ENCODE results near the gene NOTO.

The NOTO gene

GRCh38 chr2:73214120-73215035 is 12.0 kb downstream of the NOTO start, which contains the start of gene SMYD5:
TSS of gene SMYD5 (plus strand) at chr2:73214245. CDS start at chr2:73214267, 22 bp downstream.
- DNase-seq (ENCODE audit: low read depth), result no peak
- peak within 1 kb of the TSS; percentile 83 for H3K4me3 ChIP-seq (ENCODE audit: low read depth, low read length)
- TF ChIP-seq, protein P1, sequence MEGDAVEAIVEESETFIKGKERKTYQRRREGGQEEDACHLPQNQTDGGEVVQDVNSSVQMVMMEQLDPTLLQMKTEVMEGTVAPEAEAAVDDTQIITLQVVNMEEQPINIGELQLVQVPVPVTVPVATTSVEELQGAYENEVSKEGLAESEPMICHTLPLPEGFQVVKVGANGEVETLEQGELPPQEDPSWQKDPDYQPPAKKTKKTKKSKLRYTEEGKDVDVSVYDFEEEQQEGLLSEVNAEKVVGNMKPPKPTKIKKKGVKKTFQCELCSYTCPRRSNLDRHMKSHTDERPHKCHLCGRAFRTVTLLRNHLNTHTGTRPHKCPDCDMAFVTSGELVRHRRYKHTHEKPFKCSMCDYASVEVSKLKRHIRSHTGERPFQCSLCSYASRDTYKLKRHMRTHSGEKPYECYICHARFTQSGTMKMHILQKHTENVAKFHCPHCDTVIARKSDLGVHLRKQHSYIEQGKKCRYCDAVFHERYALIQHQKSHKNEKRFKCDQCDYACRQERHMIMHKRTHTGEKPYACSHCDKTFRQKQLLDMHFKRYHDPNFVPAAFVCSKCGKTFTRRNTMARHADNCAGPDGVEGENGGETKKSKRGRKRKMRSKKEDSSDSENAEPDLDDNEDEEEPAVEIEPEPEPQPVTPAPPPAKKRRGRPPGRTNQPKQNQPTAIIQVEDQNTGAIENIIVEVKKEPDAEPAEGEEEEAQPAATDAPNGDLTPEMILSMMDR (IDR thresholded peaks at IDR 0.05; ENCODE audit: low read depth, low read length, missing control alignments), result no peak
- in situ Hi-C loops (cut with HindIII; ENCODE audit: low sequenced_read_pairs), result no loop called here

GRCh38 chr2:73215254-73215653 is 12.9 kb downstream of the NOTO start:
- TF ChIP-seq, protein P1 (IDR thresholded peaks at IDR 0.05; ENCODE audit: low read depth, low read length, missing control alignments), result no peak
- in situ Hi-C loops (cut with HindIII; ENCODE audit: low sequenced_read_pairs), result no loop called here
- peak overlapping the region; percentile 83 for H3K4me3 ChIP-seq (ENCODE audit: low read depth, low read length)
- no peak for DNase-seq (ENCODE audit: low read depth)

GRCh38 chr2:73217160-73217559 is 14.8 kb downstream of the NOTO start:
- no peak for DNase-seq (ENCODE audit: low read depth)
- no peak overlapping the region for H3K4me3 ChIP-seq (ENCODE audit: low read depth, low read length)
- in situ Hi-C loops (cut with HindIII; ENCODE audit: low sequenced_read_pairs), result no loop called here
- TF ChIP-seq, protein P1 (IDR thresholded peaks at IDR 0.05; ENCODE audit: low read depth, low read length, missing control alignments), result no peak

GRCh38 chr2:73217826-73218225 is 15.5 kb downstream of the NOTO start:
- TF ChIP-seq, protein P1 (IDR thresholded peaks at IDR 0.05; ENCODE audit: low read depth, low read length, missing control alignments), result no peak
- DNase-seq (ENCODE audit: low read depth), result no peak
- no peak overlapping the region for H3K4me3 ChIP-seq (ENCODE audit: low read depth, low read length)
- in situ Hi-C loops (cut with HindIII; ENCODE audit: low sequenced_read_pairs), result no loop called here

DNA sequence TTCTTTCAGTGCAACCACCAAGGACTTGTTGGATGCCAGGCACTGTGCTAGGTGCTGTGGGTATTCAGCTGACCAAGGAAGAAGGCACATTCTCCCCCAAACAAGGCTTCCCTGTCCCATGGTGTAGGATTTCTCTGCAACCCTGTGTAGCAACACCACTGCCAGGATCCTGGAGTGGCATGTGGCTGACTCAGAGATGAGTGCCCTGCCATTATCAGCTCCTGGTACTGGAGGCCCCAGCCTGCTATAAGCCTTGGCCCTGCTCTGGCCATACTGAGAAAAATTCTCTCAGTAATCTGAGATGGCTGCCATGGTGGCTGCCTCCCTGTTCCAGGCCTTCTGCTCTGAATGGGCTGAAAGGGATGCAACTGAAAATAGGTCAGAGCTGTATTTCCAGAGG is 15.9 kb downstream of the NOTO start:
- DNase-seq (ENCODE audit: low read depth), result no peak
- H3K4me3 ChIP-seq (ENCODE audit: low read depth, low read length), result no peak overlapping the region
- TF ChIP-seq, protein P1 (IDR thresholded peaks at IDR 0.05; ENCODE audit: low read depth, low read length, missing control alignments), result no peak
- in situ Hi-C loops (cut with HindIII; ENCODE audit: low sequenced_read_pairs), result no loop called here

DNA sequence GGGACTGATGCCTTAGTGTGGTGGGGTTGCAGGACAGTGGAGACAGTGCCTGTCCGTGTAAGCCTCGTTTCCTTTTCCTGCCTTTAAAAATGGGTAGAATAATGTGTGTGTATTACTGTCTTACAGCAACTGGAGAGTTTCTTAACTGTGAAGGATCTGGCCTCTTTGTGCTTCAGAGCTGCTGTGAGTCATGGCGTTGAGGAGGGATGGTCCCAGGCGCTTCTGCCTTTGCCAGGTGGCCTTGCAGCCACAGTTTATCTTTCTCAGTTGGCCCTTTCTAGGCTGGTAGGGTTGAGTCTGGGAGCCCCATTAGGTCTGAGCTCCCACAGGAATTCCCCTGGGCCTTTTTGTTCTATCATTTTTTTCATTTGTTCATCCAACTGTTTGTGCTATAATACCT is 21.4 kb downstream of the NOTO start:
- no peak for DNase-seq (ENCODE audit: low read depth)
- TF ChIP-seq, protein P1 (IDR thresholded peaks at IDR 0.05; ENCODE audit: low read depth, low read length, missing control alignments), result no peak
- H3K4me3 ChIP-seq (ENCODE audit: low read depth, low read length), result no peak overlapping the region
- in situ Hi-C loops (cut with HindIII; ENCODE audit: low sequenced_read_pairs), result no loop called here

Data from astrocyte of the cerebellum (primary cell).